B cell (primary cell): Measurements from ENCODE around the gene CACNA1G.

Experiments
- CTCF ChIP-seq: fragments of 200-600 bp; IDR thresholded peaks from one replicate; pipeline ENCODE4 v1.8.0; 2022; ENCODE audit warnings: antibody characterized with exemption, mild to moderate bottlenecking
- EZH2 ChIP-seq: IDR thresholded peaks from 2 replicates; pipeline ENCODE4 v1.6.1; 2012; ENCODE audit warnings: borderline replicate concordance, low read depth, mild to moderate bottlenecking, moderate library complexity, low read length; ENCODE audit not compliant: insufficient read depth, poor library complexity, severe bottlenecking

- TF ChIP-seq CTCF (no peak), EZH2 (no peak)
These were observed 73.2 kb downstream of the CACNA1G start for GRCh38 chr17:50633683-50634082.
